Keratinocyte (primary cell): ENCODE results near the gene HPN. TPM values are rescaled to one million over a fixed set of nuclear protein-coding genes. Genes with fewer than 3 reads are reported as not detected.
A peak's percentile ranks its signal among the peaks of the same experiment; 100 is the strongest.

Experiments used
- DNase-seq: peaks from one replicate; pipeline ENCODE4 v3.0.0-alpha.2; 2011; ENCODE audit warnings: low read depth, missing footprints, low spot score
- FAIRE-seq: peaks from 2 replicates; lab custom pipeline; 2011; peaks lifted over from hg19 to GRCh38; lab: Jason Lieb, UNC
- H2AFZ ChIP-seq: 2 replicates; pipeline ENCODE4 v1.6.0; 2012; ENCODE audit warnings: low read length, control low read depth, inconsistent platforms; ENCODE audit not compliant: control insufficient read depth
- H3K27ac ChIP-seq: 2 replicates; pipeline ENCODE4 v1.5.1; 2011; ENCODE audit warnings: low read length; ENCODE audit not compliant: control insufficient read depth, insufficient read depth
- H3K27me3 ChIP-seq: 3 replicates; pipeline ENCODE4 v1.6.0; 2011; ENCODE audit warnings: low read length; ENCODE audit not compliant: control insufficient read depth, insufficient read depth; ENCODE audit errors: extremely low read depth
- H3K36me3 ChIP-seq, 2 experiments: 2 replicates in 1 of 2; 3 replicates in 1 of 2; pipeline ENCODE4 v1.5.1; 2011; ENCODE audit warnings: low read length in 2 of 2, mild to moderate bottlenecking in 1 of 2; ENCODE audit not compliant: control insufficient read depth in 2 of 2, insufficient read depth in 2 of 2; ENCODE audit errors: extremely low read depth in 1 of 2
- H3K4me1 ChIP-seq: 3 replicates; pipeline ENCODE4 v1.5.1; 2011; ENCODE audit warnings: low read length; ENCODE audit not compliant: control insufficient read depth, insufficient read depth; ENCODE audit errors: extremely low read depth
- H3K4me2 ChIP-seq: 3 replicates; pipeline ENCODE4 v1.6.0; 2011; ENCODE audit warnings: low read depth, low read length; ENCODE audit not compliant: control insufficient read depth, insufficient read depth; ENCODE audit errors: extremely low read depth
- H3K4me3 ChIP-seq, 3 experiments: fragments of 200-600 bp in 1 of 3; sonication (generic) in 1 of 3; 2 replicates in 2 of 3; 3 replicates in 1 of 3; pipeline ENCODE4 v1.5.1; 2011 to 2016; ENCODE audit warnings: low read length in 3 of 3, mild to moderate bottlenecking in 3 of 3, control low read depth in 2 of 3, inconsistent platforms in 1 of 3, low read depth in 1 of 3, mixed read lengths in 1 of 3, mixed run types in 1 of 3, moderate library complexity in 1 of 3; ENCODE audit not compliant: control insufficient read depth in 2 of 3, insufficient read depth in 2 of 3; ENCODE audit errors: extremely low read depth in 1 of 3
- H3K79me2 ChIP-seq: 2 replicates; pipeline ENCODE4 v1.6.0; 2012; ENCODE audit warnings: low read length; ENCODE audit not compliant: control insufficient read depth, insufficient read depth
- H3K9ac ChIP-seq: 3 replicates; pipeline ENCODE4 v1.6.0; 2011; ENCODE audit warnings: low read length; ENCODE audit not compliant: control insufficient read depth, insufficient read depth; ENCODE audit errors: extremely low read depth
- H3K9me1 ChIP-seq: 3 replicates; pipeline ENCODE4 v1.6.0; 2011; ENCODE audit warnings: low read length; ENCODE audit not compliant: control insufficient read depth, insufficient read depth; ENCODE audit errors: extremely low read depth
- H3K9me3 ChIP-seq: 2 replicates; pipeline ENCODE4 v1.5.1; 2012; ENCODE audit warnings: low read depth, low read length; ENCODE audit not compliant: control insufficient read depth
- H4K20me1 ChIP-seq: 3 replicates; pipeline ENCODE4 v1.6.0; 2011; ENCODE audit warnings: low read length; ENCODE audit not compliant: control insufficient read depth, insufficient read depth; ENCODE audit errors: extremely low read depth
- EZH2 ChIP-seq: IDR thresholded peaks from one replicate; pipeline ENCODE4 v1.6.1; 2012; ENCODE audit warnings: inconsistent platforms, mild to moderate bottlenecking, low read length, moderate library complexity
- dilution Hi-C: fragments of 300-500 bp; cut with MboI; formaldehyde crosslinking; loops from one replicate; pipeline ENCODE4 v1.7.0; 2020; ENCODE audit warnings: low sequenced_read_pairs; ENCODE audit not compliant: extremely low pct_ligation_motif_present
- polyA plus RNA-seq, 5 experiments: library from polyadenylated mRNA; depleted of rRNA in 3 of 5; stranded (reverse) in 3 of 5; stranded (forward) in 1 of 5; unstranded in 1 of 5; fragments of >200 nt; gene quantifications; 1 replicate in 1 of 5; 2 replicates in 3 of 5; 3 replicates in 1 of 5; pipeline versions ENCODE4 v1.2.1 to v1.2.3, GENCODE V29; 2011 to 2012; ENCODE audit warnings: missing spikeins in 2 of 5, low read depth in 1 of 5, low replicate concordance in 1 of 5
- TF ChIP-seq, protein P1 (sequence below), 3 experiments: IDR thresholded peaks in 1 of 3; conservative IDR thresholded peaks in 1 of 3; optimal IDR thresholded peaks in 1 of 3; 2 replicates in 2 of 3; 3 replicates in 1 of 3; pipeline versions ENCODE3 to v1.5.1; 2011; ENCODE audit warnings: low read length in 3 of 3, mild to moderate bottlenecking in 3 of 3, moderate library complexity in 2 of 3, control low read depth in 1 of 3, inconsistent platforms in 1 of 3; ENCODE audit not compliant: insufficient read depth in 2 of 3; ENCODE audit errors: extremely low read depth in 1 of 3

The HPN gene
- polyA plus RNA-seq, 1 donor (not counting 4 experiments of a cell fraction or from before 2014, with no cell fraction given) = not detected

- Histone ChIP-seq H3K36me3 (no peaks in the 10 kb centered on the region), H3K4me1 (peaks cover 5% of the 10 kb centered on the region), H3K4me2 (no peak overlapping the region), H4K20me1 (no peaks in the 10 kb centered on the region), H3K27me3 (no peaks in the 10 kb centered on the region), H3K9me3 (peaks cover 4% of the 10 kb centered on the region), H3K9ac (no peak overlapping the region), H2AFZ (no peak overlapping the region), H3K79me2 (no peaks in the 10 kb centered on the region), H3K27ac (no peak overlapping the region), H3K9me1 (no peaks in the 10 kb centered on the region), H3K4me3 (no peak overlapping the region)
- TF ChIP-seq, protein P1, sequence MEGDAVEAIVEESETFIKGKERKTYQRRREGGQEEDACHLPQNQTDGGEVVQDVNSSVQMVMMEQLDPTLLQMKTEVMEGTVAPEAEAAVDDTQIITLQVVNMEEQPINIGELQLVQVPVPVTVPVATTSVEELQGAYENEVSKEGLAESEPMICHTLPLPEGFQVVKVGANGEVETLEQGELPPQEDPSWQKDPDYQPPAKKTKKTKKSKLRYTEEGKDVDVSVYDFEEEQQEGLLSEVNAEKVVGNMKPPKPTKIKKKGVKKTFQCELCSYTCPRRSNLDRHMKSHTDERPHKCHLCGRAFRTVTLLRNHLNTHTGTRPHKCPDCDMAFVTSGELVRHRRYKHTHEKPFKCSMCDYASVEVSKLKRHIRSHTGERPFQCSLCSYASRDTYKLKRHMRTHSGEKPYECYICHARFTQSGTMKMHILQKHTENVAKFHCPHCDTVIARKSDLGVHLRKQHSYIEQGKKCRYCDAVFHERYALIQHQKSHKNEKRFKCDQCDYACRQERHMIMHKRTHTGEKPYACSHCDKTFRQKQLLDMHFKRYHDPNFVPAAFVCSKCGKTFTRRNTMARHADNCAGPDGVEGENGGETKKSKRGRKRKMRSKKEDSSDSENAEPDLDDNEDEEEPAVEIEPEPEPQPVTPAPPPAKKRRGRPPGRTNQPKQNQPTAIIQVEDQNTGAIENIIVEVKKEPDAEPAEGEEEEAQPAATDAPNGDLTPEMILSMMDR (optimal IDR thresholded peaks at IDR 0.05 in 1 of 3, IDR thresholded peaks at IDR 0.05 in 1 of 3, conservative IDR thresholded peaks at IDR 0.05 in 1 of 3; ENCODE audit: extremely low read depth in 1 of 3, insufficient read depth in 2 of 3, low read length in 3 of 3) = no peak
- TF ChIP-seq EZH2 = no peak
- DNase-seq (no peak), FAIRE-seq (no peak)
- dilution Hi-C loops = no loop called here
These were observed 24.6 kb downstream of the HPN start for GRCh38 chr19:35066121-35066520.

DNA sequence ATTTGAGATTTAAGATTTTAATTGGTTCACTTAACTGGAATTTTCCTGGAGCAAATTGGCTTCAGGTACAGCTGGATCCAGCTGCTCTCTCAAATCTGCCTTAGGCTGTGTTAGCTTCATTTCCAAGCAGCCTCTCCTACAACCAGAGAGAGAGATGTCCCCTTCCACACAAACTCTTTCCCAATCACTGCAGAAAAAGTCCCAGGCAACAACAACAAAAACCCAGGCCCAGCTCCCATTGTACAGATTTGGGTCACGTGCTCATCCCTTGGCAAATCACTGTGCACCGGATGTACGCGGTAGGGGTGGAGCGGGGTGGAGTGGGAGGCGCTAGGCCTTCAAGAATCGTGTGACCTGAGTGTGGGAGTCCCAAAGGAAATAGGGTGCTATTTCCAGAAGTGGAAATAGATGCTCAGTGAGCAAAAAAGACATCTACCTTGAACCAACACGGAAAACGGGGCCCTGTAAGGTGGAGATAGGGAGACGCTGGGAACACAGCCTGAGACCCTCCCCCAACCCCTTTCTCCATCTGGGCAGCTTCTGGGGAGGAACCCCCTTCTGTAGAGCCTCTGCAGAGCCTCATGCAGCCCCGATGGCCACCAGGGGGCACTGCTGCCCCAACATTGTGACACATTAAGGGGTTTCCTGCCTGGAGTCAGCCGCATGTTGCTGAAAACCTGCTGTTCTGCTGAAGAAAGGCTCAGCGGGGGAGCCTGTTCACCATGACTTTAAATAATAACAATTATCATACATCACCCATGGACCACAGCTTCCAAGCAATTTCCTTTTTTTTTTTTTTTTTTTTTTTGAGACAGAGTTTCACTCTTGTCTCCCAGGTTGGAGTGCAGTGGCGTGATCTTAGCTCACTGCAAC lies 25.4 kb downstream of the HPN start:
- H4K20me1 ChIP-seq = no peaks in the 10 kb centered on the region
- H3K9ac ChIP-seq = no peak overlapping the region
- no peak overlapping the region for H2AFZ ChIP-seq
- no peaks in the 10 kb centered on the region for H3K9me1 ChIP-seq
- no peaks in the 10 kb centered on the region for H3K36me3 ChIP-seq
- peak; percentile 65 for FAIRE-seq
- peak; percentile 50 for DNase-seq
- TF ChIP-seq, protein P1 (optimal IDR thresholded peaks at IDR 0.05 in 1 of 3, IDR thresholded peaks at IDR 0.05 in 1 of 3, conservative IDR thresholded peaks at IDR 0.05 in 1 of 3; ENCODE audit: extremely low read depth in 1 of 3, insufficient read depth in 2 of 3, low read length in 3 of 3) = peak; percentile 92 to 96 (median 93)
- TF ChIP-seq EZH2 = no peak
- no peaks in the 10 kb centered on the region for H3K27me3 ChIP-seq
- peaks cover 4% of the 10 kb centered on the region for H3K9me3 ChIP-seq
- H3K27ac ChIP-seq = no peak overlapping the region
- H3K4me1 ChIP-seq = peaks cover 5% of the 10 kb centered on the region
- dilution Hi-C loops = no loop called here
- no peak overlapping the region for H3K4me3 ChIP-seq
- H3K4me2 ChIP-seq = peak overlapping the region; percentile 48
- H3K79me2 ChIP-seq = no peaks in the 10 kb centered on the region
